Astrocyte of the spinal cord (primary cell): ENCODE results near the gene LYZ.
A peak's percentile ranks its signal among the peaks of the same experiment; 100 is the strongest.

ENCODE experiments used
- DNase-seq: peaks from one replicate; pipeline ENCODE4 v3.0.0; 2011; ENCODE audit warnings: low read depth, low spot score
- H3K4me3 ChIP-seq: 2 replicates; pipeline ENCODE4 v1.5.1; 2011; ENCODE audit warnings: low read depth, mild to moderate bottlenecking, low read length, moderate library complexity
- CTCF ChIP-seq: IDR thresholded peaks from 2 replicates; pipeline ENCODE4 v1.5.1; 2012; ENCODE audit warnings: low read depth, mild to moderate bottlenecking, low read length, inconsistent platforms
- in situ Hi-C: cut with HindIII; loops from 2 replicates; pipeline ENCODE4 v1.10.0; 2017; ENCODE audit warnings: low sequenced_read_pairs

LYZ gene

GRCh38 chr12:69331519-69331908, 16.7 kb upstream of the LYZ start:
- H3K4me3 ChIP-seq: peak overlapping the region; percentile 19
- in situ Hi-C loops: no loop called here
- no peak for TF ChIP-seq CTCF
- DNase-seq: peak; percentile 1

- DNase-seq: no peak
- no peak overlapping the region for H3K4me3 ChIP-seq
- in situ Hi-C loops: no loop called here
- TF ChIP-seq CTCF: no peak
Observed at GRCh38 chr12:69331909-69332684, 16.1 kb upstream of the LYZ start.

- no peak overlapping the region for H3K4me3 ChIP-seq
- in situ Hi-C loops: no loop called here
- no peak for DNase-seq
- TF ChIP-seq CTCF: no peak
Observed at GRCh38 chr12:69332815-69333358, 15.3 kb upstream of the LYZ start.

GRCh38 chr12:69334158-69334557, 14.0 kb upstream of the LYZ start:
- no peak overlapping the region for H3K4me3 ChIP-seq
- no peak for DNase-seq
- in situ Hi-C loops: no loop called here
- no peak for TF ChIP-seq CTCF

- in situ Hi-C loops: no loop called here
- DNase-seq: no peak
- no peak overlapping the region for H3K4me3 ChIP-seq
- no peak for TF ChIP-seq CTCF
Observed at GRCh38 chr12:69337311-69338090, 10.7 kb upstream of the LYZ start.

GRCh38 chr12:69338120-69338859, 9.9 kb upstream of the LYZ start:
- H3K4me3 ChIP-seq: no peak overlapping the region
- in situ Hi-C loops: no loop called here
- no peak for DNase-seq
- no peak for TF ChIP-seq CTCF
